GM23338 (cell line): ENCODE data around the gene GPR25. TPM values are rescaled to one million over a fixed set of nuclear protein-coding genes. Genes with fewer than 3 reads are reported as not detected.

Source experiments
- ATAC-seq: fragments of 200-7000 bp; cut with Tn5 transposase; 3 replicates; pipeline ENCODE4 v1.9.1; 2020
- DNase-seq: peaks from one replicate; pipeline ENCODE4 v3.0.0-alpha.2; 2015; ENCODE audit warnings: low spot score
- H2AFZ ChIP-seq: fragments of 200-600 bp; sonication (generic); 2 replicates; pipeline ENCODE4 v1.8.0; 2016; ENCODE audit warnings: antibody characterized with exemption, mild to moderate bottlenecking, moderate library complexity
- H3F3A ChIP-seq: fragments of 200-600 bp; sonication (generic); replicated peaks from 2 replicates; pipeline ENCODE4 v1.8.0; 2017; ENCODE audit warnings: antibody characterized with exemption, mixed run types, low read depth
- H3K27ac ChIP-seq: fragments of 200-600 bp; sonication (generic); 2 replicates; pipeline ENCODE4 v1.6.1; 2016; ENCODE audit warnings: low read depth
- H3K27me3 ChIP-seq: fragments of 200-600 bp; sonication (generic); 2 replicates; pipeline ENCODE4 v1.8.0; 2016; ENCODE audit warnings: mild to moderate bottlenecking, mixed run types, moderate library complexity; ENCODE audit not compliant: insufficient read depth
- H3K36me3 ChIP-seq: fragments of 200-600 bp; sonication (generic); 2 replicates; pipeline ENCODE4 v1.8.0; 2016; ENCODE audit warnings: mild to moderate bottlenecking; ENCODE audit not compliant: insufficient read depth
- H3K4me1 ChIP-seq: fragments of 200-600 bp; sonication (generic); 2 replicates; pipeline ENCODE4 v1.8.0; 2016; ENCODE audit warnings: mild to moderate bottlenecking, moderate library complexity; ENCODE audit not compliant: insufficient read depth
- H3K4me2 ChIP-seq: fragments of 200-600 bp; sonication (generic); 2 replicates; pipeline ENCODE4 v1.7.1; 2017; ENCODE audit warnings: mixed run types
- H3K4me3 ChIP-seq: fragments of 200-600 bp; sonication (generic); 2 replicates; pipeline ENCODE4 v1.6.1; 2016; ENCODE audit warnings: mixed run types
- H3K79me2 ChIP-seq: fragments of 200-600 bp; sonication (generic); replicated peaks from 2 replicates; pipeline ENCODE4 v1.8.0; 2017; ENCODE audit warnings: mild to moderate bottlenecking; ENCODE audit not compliant: insufficient read depth
- H3K9me2 ChIP-seq: fragments of 200-600 bp; sonication (generic); 2 replicates; pipeline ENCODE4 v1.8.0; 2017; ENCODE audit not compliant: insufficient read depth
- H4K20me1 ChIP-seq: fragments of 200-600 bp; sonication (generic); replicated peaks from 2 replicates; pipeline ENCODE4 v1.8.0; 2017; ENCODE audit warnings: mild to moderate bottlenecking; ENCODE audit not compliant: insufficient read depth
- H3K27ac Mint-ChIP-seq: 2 replicates; pipeline ENCODE4 v1.8.0; 2020; ENCODE audit warnings: inconsistent platforms, mild to moderate bottlenecking, moderate library complexity, mixed read lengths
- H3K27me3 Mint-ChIP-seq: 3 replicates; pipeline ENCODE4 v1.8.0; 2022; ENCODE audit warnings: low read depth, mild to moderate bottlenecking, moderate library complexity, mixed read lengths, inconsistent platforms; ENCODE audit not compliant: insufficient read depth, poor library complexity
- H3K36me3 Mint-ChIP-seq: 3 replicates; pipeline ENCODE4 v1.8.0; 2021; ENCODE audit warnings: low read depth, mild to moderate bottlenecking, inconsistent platforms, moderate library complexity, mixed read lengths
- H3K4me1 Mint-ChIP-seq: 3 replicates; pipeline ENCODE4 v1.8.0; 2020; ENCODE audit warnings: mild to moderate bottlenecking, inconsistent platforms, mixed read lengths
- H3K4me3 Mint-ChIP-seq: 3 replicates; pipeline ENCODE4 v1.8.0; 2021; ENCODE audit warnings: moderate library complexity, mild to moderate bottlenecking, inconsistent platforms, mixed read lengths
- H3K9me3 Mint-ChIP-seq: 3 replicates; pipeline ENCODE4 v1.8.0; 2020; ENCODE audit warnings: moderate library complexity, mild to moderate bottlenecking, inconsistent platforms, mixed read lengths
- CREB1 ChIP-seq: fragments of 250-450 bp; sonication (Bioruptor Pico); IDR thresholded peaks from 2 replicates; pipeline ENCODE4 v1.5.0; 2020; ENCODE audit warnings: low read depth, mild to moderate bottlenecking, moderate library complexity
- CTCF ChIP-seq, 2 experiments: fragments of 200-600 bp in 1 of 2; sonication (generic) in 1 of 2; conservative IDR thresholded peaks; 2 replicates each; pipeline versions ENCODE4 v1.5.1 to v1.6.1; 2016 to 2017; ENCODE audit warnings: antibody characterized with exemption in 2 of 2, low read depth in 2 of 2, mild to moderate bottlenecking in 2 of 2, moderate library complexity in 1 of 2
- EZH2 ChIP-seq: fragments of 200-600 bp; sonication (generic); IDR thresholded peaks from one replicate; pipeline ENCODE4 v1.8.0; 2017; ENCODE audit warnings: antibody characterized with exemption, mild to moderate bottlenecking, low read depth; ENCODE audit not compliant: unreplicated experiment
- JUNB ChIP-seq: IDR thresholded peaks from one replicate; pipeline ENCODE4 v1.6.1; 2016; ENCODE audit warnings: antibody characterized with exemption; ENCODE audit not compliant: unreplicated experiment
- NANOG ChIP-seq: IDR thresholded peaks from 2 replicates; pipeline ENCODE4 v1.6.1; 2016; ENCODE audit warnings: antibody characterized with exemption, borderline replicate concordance
- POLR2AphosphoS5 ChIP-seq: IDR thresholded peaks from 2 replicates; pipeline ENCODE4 v1.6.1; 2016; ENCODE audit warnings: antibody characterized with exemption, low read depth
- ZNF331 ChIP-seq: fragments of 250-450 bp; sonication (Bioruptor Pico); IDR thresholded peaks from 2 replicates; pipeline ENCODE4 v1.5.0; 2020; ENCODE audit warnings: low read depth, mild to moderate bottlenecking, moderate library complexity
- polyA plus RNA-seq: library from polyadenylated mRNA; unstranded; fragments of >200 nt; fragmentation: Nextera tagmentation; extraction: Ambion mirVana; gene quantifications from 2 replicates; pipeline ENCODE4 v1.2.1, GENCODE V29; 2016
- total RNA-seq: library from RNA; depleted of rRNA; stranded (reverse); fragments of >200 nt; shearing (Covaris generic); gene quantifications from 2 replicates; pipeline ENCODE4 v1.2.3, GENCODE V29; 2014
- TF ChIP-seq, protein P1 (sequence below): IDR thresholded peaks from 2 replicates; pipeline ENCODE4 v1.6.1; 2016; ENCODE audit warnings: antibody characterized with exemption
- TF ChIP-seq, protein P2 (sequence below): fragments of 250-450 bp; sonication (Bioruptor Pico); IDR thresholded peaks from 2 replicates; pipeline ENCODE4 v1.5.0; 2020; ENCODE audit warnings: mild to moderate bottlenecking, moderate library complexity
- TF ChIP-seq, protein P3 (sequence below): IDR thresholded peaks from one replicate; pipeline ENCODE4 v1.6.1; 2018; ENCODE audit warnings: antibody characterized with exemption; ENCODE audit not compliant: unreplicated experiment

GPR25 gene
- total and polyA plus RNA-seq, 2 experiments from 2014 or later = not detected

DNA sequence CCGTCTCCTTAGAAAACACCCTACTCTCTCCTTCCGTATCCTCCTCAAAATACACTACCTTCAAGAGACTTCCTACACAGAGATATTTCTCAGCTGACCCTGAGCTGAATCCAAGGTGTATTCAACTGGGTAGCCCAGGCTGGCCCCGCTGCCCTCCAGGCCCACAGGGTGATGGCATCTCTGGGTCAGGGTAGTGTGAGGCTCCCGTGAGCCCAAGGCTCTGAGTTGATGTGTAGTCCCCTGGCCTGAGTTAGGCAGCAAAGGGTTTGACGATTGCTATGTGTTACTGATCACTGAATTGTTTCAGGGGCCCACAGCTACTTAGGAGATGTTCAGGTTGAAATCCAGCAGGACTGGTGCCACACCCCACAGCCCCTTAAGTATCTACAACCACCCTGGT lies 28.6 kb downstream of the GPR25 start (continued):
- TF ChIP-seq, protein P1, sequence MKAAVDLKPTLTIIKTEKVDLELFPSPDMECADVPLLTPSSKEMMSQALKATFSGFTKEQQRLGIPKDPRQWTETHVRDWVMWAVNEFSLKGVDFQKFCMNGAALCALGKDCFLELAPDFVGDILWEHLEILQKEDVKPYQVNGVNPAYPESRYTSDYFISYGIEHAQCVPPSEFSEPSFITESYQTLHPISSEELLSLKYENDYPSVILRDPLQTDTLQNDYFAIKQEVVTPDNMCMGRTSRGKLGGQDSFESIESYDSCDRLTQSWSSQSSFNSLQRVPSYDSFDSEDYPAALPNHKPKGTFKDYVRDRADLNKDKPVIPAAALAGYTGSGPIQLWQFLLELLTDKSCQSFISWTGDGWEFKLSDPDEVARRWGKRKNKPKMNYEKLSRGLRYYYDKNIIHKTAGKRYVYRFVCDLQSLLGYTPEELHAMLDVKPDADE = no peak

- DNase-seq (no peak), ATAC-seq (no peak)
- no peaks in the 10 kb centered on the region for H3K27me3 ChIP-seq
- H3K9me3 Mint-ChIP-seq = no peaks in the 10 kb centered on the region
- H3K27me3 Mint-ChIP-seq = peaks cover 11% of the 10 kb centered on the region
- H3K36me3 Mint-ChIP-seq = peaks cover 71% of the 10 kb centered on the region
- H3K4me1 ChIP-seq = 0 out of 2 replicates have a peak, but pooled peaks cover 5% of the 10 kb centered on the region
- H3K79me2 ChIP-seq = peaks cover 13% of the 10 kb centered on the region
- H3K36me3 ChIP-seq = peaks cover 5% of the 10 kb centered on the region; the same call in 1 of the 2 replicates
- H3K9me2 ChIP-seq = no peaks in the 10 kb centered on the region
- peaks cover 14% of the 10 kb centered on the region for H3K4me1 Mint-ChIP-seq
- no peaks in the 10 kb centered on the region for H3F3A ChIP-seq
- 0 out of 2 replicates have a peak overlapping the region, but pooled peaks have one; percentile 76 for H3K27ac Mint-ChIP-seq
- H3K4me3 Mint-ChIP-seq = no peak overlapping the region
- H3K4me2 ChIP-seq = no peak overlapping the region
- H3K4me3 ChIP-seq = no peak overlapping the region
- H3K27ac ChIP-seq = no peak overlapping the region
- H2AFZ ChIP-seq = no peak overlapping the region
- H4K20me1 ChIP-seq = no peaks in the 10 kb centered on the region; the same call in 1 of the 2 replicates
- TF ChIP-seq, protein P2, sequence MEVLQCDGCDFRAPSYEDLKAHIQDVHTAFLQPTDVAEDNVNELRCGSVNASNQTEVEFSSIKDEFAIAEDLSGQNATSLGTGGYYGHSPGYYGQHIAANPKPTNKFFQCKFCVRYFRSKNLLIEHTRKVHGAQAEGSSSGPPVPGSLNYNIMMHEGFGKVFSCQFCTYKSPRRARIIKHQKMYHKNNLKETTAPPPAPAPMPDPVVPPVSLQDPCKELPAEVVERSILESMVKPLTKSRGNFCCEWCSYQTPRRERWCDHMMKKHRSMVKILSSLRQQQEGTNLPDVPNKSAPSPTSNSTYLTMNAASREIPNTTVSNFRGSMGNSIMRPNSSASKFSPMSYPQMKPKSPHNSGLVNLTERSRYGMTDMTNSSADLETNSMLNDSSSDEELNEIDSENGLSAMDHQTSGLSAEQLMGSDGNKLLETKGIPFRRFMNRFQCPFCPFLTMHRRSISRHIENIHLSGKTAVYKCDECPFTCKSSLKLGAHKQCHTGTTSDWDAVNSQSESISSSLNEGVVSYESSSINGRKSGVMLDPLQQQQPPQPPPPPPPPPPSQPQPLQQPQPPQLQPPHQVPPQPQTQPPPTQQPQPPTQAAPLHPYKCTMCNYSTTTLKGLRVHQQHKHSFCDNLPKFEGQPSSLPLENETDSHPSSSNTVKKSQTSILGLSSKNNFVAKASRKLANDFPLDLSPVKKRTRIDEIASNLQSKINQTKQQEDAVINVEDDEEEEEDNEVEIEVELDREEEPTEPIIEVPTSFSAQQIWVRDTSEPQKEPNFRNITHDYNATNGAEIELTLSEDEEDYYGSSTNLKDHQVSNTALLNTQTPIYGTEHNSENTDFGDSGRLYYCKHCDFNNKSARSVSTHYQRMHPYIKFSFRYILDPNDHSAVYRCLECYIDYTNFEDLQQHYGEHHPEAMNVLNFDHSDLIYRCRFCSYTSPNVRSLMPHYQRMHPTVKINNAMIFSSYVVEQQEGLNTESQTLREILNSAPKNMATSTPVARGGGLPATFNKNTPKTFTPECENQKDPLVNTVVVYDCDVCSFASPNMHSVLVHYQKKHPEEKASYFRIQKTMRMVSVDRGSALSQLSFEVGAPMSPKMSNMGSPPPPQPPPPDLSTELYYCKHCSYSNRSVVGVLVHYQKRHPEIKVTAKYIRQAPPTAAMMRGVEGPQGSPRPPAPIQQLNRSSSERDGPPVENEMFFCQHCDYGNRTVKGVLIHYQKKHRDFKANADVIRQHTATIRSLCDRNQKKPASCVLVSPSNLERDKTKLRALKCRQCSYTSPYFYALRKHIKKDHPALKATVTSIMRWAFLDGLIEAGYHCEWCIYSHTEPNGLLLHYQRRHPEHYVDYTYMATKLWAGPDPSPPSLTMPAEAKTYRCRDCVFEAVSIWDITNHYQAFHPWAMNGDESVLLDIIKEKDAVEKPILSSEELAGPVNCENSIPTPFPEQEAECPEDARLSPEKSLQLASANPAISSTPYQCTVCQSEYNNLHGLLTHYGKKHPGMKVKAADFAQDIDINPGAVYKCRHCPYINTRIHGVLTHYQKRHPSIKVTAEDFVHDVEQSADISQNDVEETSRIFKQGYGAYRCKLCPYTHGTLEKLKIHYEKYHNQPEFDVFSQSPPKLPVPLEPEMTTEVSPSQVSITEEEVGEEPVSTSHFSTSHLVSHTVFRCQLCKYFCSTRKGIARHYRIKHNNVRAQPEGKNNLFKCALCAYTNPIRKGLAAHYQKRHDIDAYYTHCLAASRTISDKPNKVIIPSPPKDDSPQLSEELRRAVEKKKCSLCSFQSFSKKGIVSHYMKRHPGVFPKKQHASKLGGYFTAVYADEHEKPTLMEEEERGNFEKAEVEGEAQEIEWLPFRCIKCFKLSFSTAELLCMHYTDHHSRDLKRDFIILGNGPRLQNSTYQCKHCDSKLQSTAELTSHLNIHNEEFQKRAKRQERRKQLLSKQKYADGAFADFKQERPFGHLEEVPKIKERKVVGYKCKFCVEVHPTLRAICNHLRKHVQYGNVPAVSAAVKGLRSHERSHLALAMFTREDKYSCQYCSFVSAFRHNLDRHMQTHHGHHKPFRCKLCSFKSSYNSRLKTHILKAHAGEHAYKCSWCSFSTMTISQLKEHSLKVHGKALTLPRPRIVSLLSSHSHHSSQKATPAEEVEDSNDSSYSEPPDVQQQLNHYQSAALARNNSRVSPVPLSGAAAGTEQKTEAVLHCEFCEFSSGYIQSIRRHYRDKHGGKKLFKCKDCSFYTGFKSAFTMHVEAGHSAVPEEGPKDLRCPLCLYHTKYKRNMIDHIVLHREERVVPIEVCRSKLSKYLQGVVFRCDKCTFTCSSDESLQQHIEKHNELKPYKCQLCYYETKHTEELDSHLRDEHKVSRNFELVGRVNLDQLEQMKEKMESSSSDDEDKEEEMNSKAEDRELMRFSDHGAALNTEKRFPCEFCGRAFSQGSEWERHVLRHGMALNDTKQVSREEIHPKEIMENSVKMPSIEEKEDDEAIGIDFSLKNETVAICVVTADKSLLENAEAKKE (CRISPR knock-in tag) = no peak
- TF ChIP-seq CREB1 (CRISPR knock-in tag) = no peak
- no peak for TF ChIP-seq JUNB
- TF ChIP-seq ZNF331 (CRISPR knock-in tag) = no peak
- TF ChIP-seq CTCF (conservative IDR thresholded peaks at IDR 0.05; ENCODE audit: low read depth in 2 of 2) = no peak
- no peak for TF ChIP-seq EZH2
- TF ChIP-seq, protein P3, sequence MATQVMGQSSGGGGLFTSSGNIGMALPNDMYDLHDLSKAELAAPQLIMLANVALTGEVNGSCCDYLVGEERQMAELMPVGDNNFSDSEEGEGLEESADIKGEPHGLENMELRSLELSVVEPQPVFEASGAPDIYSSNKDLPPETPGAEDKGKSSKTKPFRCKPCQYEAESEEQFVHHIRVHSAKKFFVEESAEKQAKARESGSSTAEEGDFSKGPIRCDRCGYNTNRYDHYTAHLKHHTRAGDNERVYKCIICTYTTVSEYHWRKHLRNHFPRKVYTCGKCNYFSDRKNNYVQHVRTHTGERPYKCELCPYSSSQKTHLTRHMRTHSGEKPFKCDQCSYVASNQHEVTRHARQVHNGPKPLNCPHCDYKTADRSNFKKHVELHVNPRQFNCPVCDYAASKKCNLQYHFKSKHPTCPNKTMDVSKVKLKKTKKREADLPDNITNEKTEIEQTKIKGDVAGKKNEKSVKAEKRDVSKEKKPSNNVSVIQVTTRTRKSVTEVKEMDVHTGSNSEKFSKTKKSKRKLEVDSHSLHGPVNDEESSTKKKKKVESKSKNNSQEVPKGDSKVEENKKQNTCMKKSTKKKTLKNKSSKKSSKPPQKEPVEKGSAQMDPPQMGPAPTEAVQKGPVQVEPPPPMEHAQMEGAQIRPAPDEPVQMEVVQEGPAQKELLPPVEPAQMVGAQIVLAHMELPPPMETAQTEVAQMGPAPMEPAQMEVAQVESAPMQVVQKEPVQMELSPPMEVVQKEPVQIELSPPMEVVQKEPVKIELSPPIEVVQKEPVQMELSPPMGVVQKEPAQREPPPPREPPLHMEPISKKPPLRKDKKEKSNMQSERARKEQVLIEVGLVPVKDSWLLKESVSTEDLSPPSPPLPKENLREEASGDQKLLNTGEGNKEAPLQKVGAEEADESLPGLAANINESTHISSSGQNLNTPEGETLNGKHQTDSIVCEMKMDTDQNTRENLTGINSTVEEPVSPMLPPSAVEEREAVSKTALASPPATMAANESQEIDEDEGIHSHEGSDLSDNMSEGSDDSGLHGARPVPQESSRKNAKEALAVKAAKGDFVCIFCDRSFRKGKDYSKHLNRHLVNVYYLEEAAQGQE = no peak
- TF ChIP-seq NANOG = no peak
- TF ChIP-seq, protein P1 = no peak
- no peak for TF ChIP-seq POLR2AphosphoS5
Measured at GRCh38 chr1:200901796-200902444, 29.1 kb downstream of the GPR25 start.
